Ishikawa (cell line): ENCODE results near the gene DSCAML1.

Experiments
- CEBPB ChIP-seq: IDR thresholded peaks from 2 replicates; pipeline ENCODE4 v1.6.1; 2012
- CREB1 ChIP-seq: IDR thresholded peaks from 2 replicates; pipeline ENCODE4 v1.6.1; 2012; ENCODE audit warnings: low read depth
- EGR1 ChIP-seq: IDR thresholded peaks from 2 replicates; pipeline ENCODE4 v1.6.1; 2012
- EP300 ChIP-seq: IDR thresholded peaks from 2 replicates; pipeline ENCODE4 v1.6.1; 2012; ENCODE audit warnings: borderline replicate concordance
- FOXM1 ChIP-seq: IDR thresholded peaks from 2 replicates; pipeline ENCODE4 v1.6.1; 2012; ENCODE audit warnings: low read depth, borderline replicate concordance
- MAX ChIP-seq: IDR thresholded peaks from 2 replicates; pipeline ENCODE4 v1.6.1; 2012
- NFIC ChIP-seq: IDR thresholded peaks from 2 replicates; pipeline ENCODE4 v1.6.1; 2012
- RAD21 ChIP-seq: IDR thresholded peaks from 2 replicates; pipeline ENCODE4 v1.6.1; 2012; ENCODE audit warnings: low read depth
- REST ChIP-seq: IDR thresholded peaks from 2 replicates; pipeline ENCODE4 v1.6.1; 2012; ENCODE audit warnings: low read depth, mild to moderate bottlenecking
- TAF1 ChIP-seq: IDR thresholded peaks from 2 replicates; pipeline ENCODE4 v1.6.1; 2012; ENCODE audit warnings: low read depth, mild to moderate bottlenecking
- TCF12 ChIP-seq: IDR thresholded peaks from 2 replicates; pipeline ENCODE4 v1.6.1; 2012; ENCODE audit warnings: low read depth
- TEAD4 ChIP-seq: IDR thresholded peaks from 2 replicates; pipeline ENCODE4 v1.6.1; 2012
- YY1 ChIP-seq: IDR thresholded peaks from 2 replicates; pipeline ENCODE4 v1.6.1; 2012; ENCODE audit warnings: low read depth
- ZBTB7A ChIP-seq: IDR thresholded peaks from 2 replicates; pipeline ENCODE4 v1.6.1; 2012; ENCODE audit warnings: low read depth
- TF ChIP-seq, protein P1 (sequence below): IDR thresholded peaks from 2 replicates; pipeline ENCODE4 v1.6.1; 2012

Gene DSCAML1

DNA sequence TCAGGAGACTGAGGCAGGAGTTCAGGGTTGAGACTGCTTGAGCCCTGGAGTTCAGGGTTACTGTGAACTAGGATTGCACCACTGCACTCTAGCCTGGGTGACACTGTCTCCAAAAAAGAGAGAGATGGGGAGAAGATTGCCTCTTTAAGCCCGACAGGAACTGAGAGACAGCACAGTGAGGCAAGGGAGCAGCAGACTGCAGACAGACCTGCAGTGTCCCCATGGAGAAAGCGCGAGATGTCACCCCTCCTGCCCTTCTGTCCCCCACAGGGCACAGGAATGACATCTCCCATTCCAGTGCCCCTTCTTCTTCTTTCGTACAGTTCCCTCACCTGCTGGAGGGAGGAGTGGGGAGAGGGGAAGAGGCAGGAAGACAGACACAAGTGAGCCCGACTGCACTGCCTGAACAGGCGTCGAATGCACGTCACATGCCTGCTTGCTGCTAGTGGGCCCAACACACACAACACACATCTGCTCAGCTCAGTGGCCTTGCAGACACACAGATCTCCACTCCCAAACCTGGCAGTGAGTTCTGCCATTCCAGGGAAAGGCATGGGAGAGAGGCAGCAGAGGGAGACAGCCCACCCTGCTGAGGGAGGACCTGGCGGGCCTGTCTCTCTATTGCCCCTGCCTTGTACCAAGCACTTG lies 167.0 kb downstream of the DSCAML1 start:
- TF ChIP-seq ZBTB7A, result no peak
- no peak for TF ChIP-seq MAX
- no peak for TF ChIP-seq TCF12
- TF ChIP-seq TAF1, result no peak
- no peak for TF ChIP-seq EP300
- TF ChIP-seq NFIC, result no peak
- TF ChIP-seq CEBPB, result no peak
- no peak for TF ChIP-seq RAD21
- TF ChIP-seq EGR1, result no peak
- TF ChIP-seq FOXM1, result no peak
- TF ChIP-seq YY1, result no peak
- TF ChIP-seq, protein P1, sequence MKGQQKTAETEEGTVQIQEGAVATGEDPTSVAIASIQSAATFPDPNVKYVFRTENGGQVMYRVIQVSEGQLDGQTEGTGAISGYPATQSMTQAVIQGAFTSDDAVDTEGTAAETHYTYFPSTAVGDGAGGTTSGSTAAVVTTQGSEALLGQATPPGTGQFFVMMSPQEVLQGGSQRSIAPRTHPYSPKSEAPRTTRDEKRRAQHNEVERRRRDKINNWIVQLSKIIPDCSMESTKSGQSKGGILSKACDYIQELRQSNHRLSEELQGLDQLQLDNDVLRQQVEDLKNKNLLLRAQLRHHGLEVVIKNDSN, result no peak
- no peak for TF ChIP-seq REST
- TF ChIP-seq TEAD4, result no peak

DNA sequence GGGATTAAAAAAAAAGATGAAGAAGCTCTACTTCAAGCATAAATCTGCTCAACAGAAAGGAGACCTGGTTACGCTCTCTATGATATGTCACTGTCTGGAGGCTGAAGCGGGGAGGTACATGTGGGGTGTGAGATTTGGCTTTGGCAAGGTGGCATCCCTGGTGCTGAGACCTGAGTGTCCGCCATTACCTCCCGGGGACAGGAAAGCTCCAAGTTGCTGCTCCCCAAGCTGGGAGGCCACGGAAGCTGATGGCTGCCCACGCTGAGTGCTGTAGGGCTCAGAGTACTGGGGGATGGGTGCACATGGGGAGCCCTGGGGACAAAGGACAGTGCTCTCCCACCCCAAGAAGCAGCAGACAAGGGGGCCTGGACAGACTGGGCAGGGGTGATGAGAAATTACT lies 167.9 kb downstream of the DSCAML1 start:
- TF ChIP-seq TAF1 (no peak), YY1 (no peak), CREB1 (no peak), RAD21 (no peak), REST (no peak)
- TF ChIP-seq, protein P1, result no peak

DNA sequence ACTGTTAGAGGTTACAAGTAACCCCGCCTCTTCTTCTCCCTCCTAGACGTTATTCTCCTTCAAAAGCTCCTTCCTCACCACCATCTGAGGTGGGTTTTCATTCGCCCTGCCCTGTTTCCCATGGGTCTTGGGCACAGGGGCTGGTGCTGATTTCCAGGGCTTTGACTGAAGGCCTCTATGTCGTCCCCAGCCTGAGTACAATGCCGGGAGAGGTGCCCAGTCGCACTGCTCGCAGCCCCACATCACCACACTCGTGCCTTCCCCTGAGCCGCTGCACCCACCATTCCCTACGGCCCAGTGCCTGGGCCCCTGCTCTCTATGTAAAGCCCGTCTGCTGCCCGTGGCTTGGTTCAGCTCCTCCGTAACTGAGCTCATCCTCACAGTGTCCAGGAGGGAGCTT lies 169.8 kb downstream of the DSCAML1 start:
- TF ChIP-seq REST (no peak), FOXM1 (no peak), CEBPB (no peak), TCF12 (no peak), CREB1 (no peak), EP300 (no peak), TAF1 (no peak), EGR1 (no peak)
- TF ChIP-seq, protein P1, result no peak

DNA sequence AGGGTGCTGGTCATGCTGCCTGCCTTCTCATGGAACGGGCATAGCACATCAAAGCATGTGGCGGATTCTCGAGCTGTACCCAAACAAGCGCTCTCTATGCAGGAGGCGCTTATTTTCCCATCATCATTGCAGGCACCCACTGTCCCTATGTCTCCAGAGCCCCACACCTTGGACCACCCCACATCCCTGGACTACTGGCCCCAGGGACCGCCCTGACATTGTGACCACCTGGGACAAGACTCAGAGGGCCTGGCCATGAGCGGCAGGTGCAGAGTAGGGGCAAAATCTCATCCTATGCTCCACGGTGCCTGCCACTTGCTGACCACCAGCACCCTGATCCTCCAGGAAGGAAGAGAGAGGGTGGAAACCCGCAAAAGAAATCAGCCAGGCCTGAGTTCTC lies 170.4 kb downstream of the DSCAML1 start:
- TF ChIP-seq NFIC (no peak), TAF1 (no peak), TEAD4 (no peak), MAX (no peak), CEBPB (no peak), TCF12 (no peak), EGR1 (no peak), ZBTB7A (no peak)

DNA sequence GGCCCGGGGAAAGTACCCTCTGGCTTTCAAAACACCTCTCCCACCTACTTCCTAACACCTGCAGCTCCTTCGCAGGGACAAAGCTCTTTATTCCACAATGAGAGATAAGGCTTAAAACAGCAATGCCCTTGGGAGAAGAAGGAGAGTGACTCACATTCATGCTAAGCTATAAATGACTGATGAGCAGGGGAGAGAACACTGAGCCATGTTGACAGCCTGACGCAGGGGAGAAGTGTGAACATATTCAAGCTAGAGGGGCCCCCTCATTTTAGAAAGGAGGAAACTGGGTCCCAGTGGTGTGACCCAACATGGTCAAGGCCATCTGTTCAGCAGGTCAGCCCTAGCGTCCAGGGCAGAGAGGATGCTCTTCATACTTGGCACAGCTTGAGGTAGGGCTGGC lies 171.8 kb downstream of the DSCAML1 start:
- TF ChIP-seq, protein P1, result no peak
- TF ChIP-seq REST (no peak), TEAD4 (no peak), YY1 (no peak), TCF12 (no peak), CEBPB (no peak)
